HEK293 (cell line): Measurements from ENCODE around the gene MKRN1.

Experiments
- BCL11B ChIP-seq: fragments of 450-650 bp; formaldehyde crosslinking; IDR thresholded peaks from 2 replicates; pipeline ENCODE4 v1.5.1; 2016; ENCODE audit warnings: low read depth, missing biosample characterization, missing genetic modification characterization
- BCL6B ChIP-seq: fragments of 450-650 bp; formaldehyde crosslinking; IDR thresholded peaks from 2 replicates; pipeline ENCODE4 v1.5.1; 2017; ENCODE audit warnings: missing biosample characterization, missing genetic modification characterization
- HOXD13 ChIP-seq: sonication (generic); formaldehyde crosslinking; IDR thresholded peaks from 2 replicates; pipeline ENCODE4 v1.8.0; 2022; ENCODE audit warnings: missing genetic modification reagents, borderline replicate concordance
- KLF7 ChIP-seq: fragments of 450-650 bp; formaldehyde crosslinking; IDR thresholded peaks from 2 replicates; pipeline ENCODE4 v1.5.1; 2016; ENCODE audit warnings: missing biosample characterization, missing genetic modification characterization, borderline replicate concordance
- OSR2 ChIP-seq: fragments of 450-650 bp; formaldehyde crosslinking; IDR thresholded peaks from 2 replicates; pipeline ENCODE4 v1.5.1; 2016; ENCODE audit warnings: missing biosample characterization, missing genetic modification characterization
- PATZ1 ChIP-seq: fragments of 450-650 bp; formaldehyde crosslinking; IDR thresholded peaks from 2 replicates; pipeline ENCODE4 v1.5.1; 2016; ENCODE audit warnings: missing biosample characterization, missing genetic modification characterization
- PRDM2 ChIP-seq: fragments of 450-650 bp; formaldehyde crosslinking; IDR thresholded peaks from 2 replicates; pipeline ENCODE4 v1.5.1; 2016; ENCODE audit warnings: missing biosample characterization, missing genetic modification characterization, borderline replicate concordance
- SCRT2 ChIP-seq: fragments of 450-650 bp; formaldehyde crosslinking; IDR thresholded peaks from 2 replicates; pipeline ENCODE4 v1.5.1; 2016; ENCODE audit warnings: missing biosample characterization, missing genetic modification characterization
- TCF7L2 ChIP-seq: IDR thresholded peaks from 2 replicates; pipeline ENCODE4 v1.6.1; 2011; ENCODE audit warnings: low read depth, mild to moderate bottlenecking, inconsistent platforms, low read length, moderate library complexity, borderline replicate concordance
- WT1 ChIP-seq: fragments of 450-650 bp; formaldehyde crosslinking; IDR thresholded peaks from 2 replicates; pipeline ENCODE4 v1.5.1; 2016; ENCODE audit warnings: missing biosample characterization, missing genetic modification characterization
- YY1 ChIP-seq: fragments of 450-650 bp; formaldehyde crosslinking; IDR thresholded peaks from 2 replicates; pipeline ENCODE4 v1.5.1; 2018; ENCODE audit warnings: missing biosample characterization, missing genetic modification characterization
- ZBTB20 ChIP-seq: fragments of 450-650 bp; formaldehyde crosslinking; IDR thresholded peaks from 2 replicates; pipeline ENCODE4 v1.5.1; 2016; ENCODE audit warnings: missing biosample characterization, missing genetic modification characterization
- ZBTB8A ChIP-seq: fragments of 450-650 bp; formaldehyde crosslinking; IDR thresholded peaks from 2 replicates; pipeline ENCODE4 v1.5.1; 2016; ENCODE audit warnings: missing biosample characterization, missing genetic modification characterization
- ZFHX2 ChIP-seq: fragments of 450-650 bp; formaldehyde crosslinking; conservative IDR thresholded peaks from 2 replicates; pipeline ENCODE4 v1.5.1; 2016; ENCODE audit warnings: missing biosample characterization, missing genetic modification characterization
- ZNF121 ChIP-seq: fragments of 450-650 bp; formaldehyde crosslinking; IDR thresholded peaks from 2 replicates; pipeline ENCODE4 v1.5.1; 2016; ENCODE audit warnings: missing biosample characterization, missing genetic modification characterization
- ZNF174 ChIP-seq: fragments of 450-650 bp; formaldehyde crosslinking; IDR thresholded peaks from 2 replicates; pipeline ENCODE4 v1.5.0; 2017; ENCODE audit warnings: missing biosample characterization, mild to moderate bottlenecking, missing genetic modification characterization
- ZNF221 ChIP-seq: fragments of 450-650 bp; formaldehyde crosslinking; IDR thresholded peaks from 2 replicates; pipeline ENCODE4 v1.5.1; 2017; ENCODE audit warnings: missing biosample characterization, missing genetic modification characterization, borderline replicate concordance
- ZNF248 ChIP-seq: fragments of 450-650 bp; formaldehyde crosslinking; IDR thresholded peaks from 2 replicates; pipeline ENCODE4 v1.5.1; 2017; ENCODE audit warnings: missing biosample characterization, missing genetic modification characterization
- ZNF302 ChIP-seq: fragments of 450-650 bp; formaldehyde crosslinking; IDR thresholded peaks from 2 replicates; pipeline ENCODE4 v1.5.1; 2016; ENCODE audit warnings: missing biosample characterization, missing genetic modification characterization, low read depth
- ZNF449 ChIP-seq: fragments of 450-650 bp; formaldehyde crosslinking; IDR thresholded peaks from 2 replicates; pipeline ENCODE4 v1.5.1; 2017; ENCODE audit warnings: missing biosample characterization, mild to moderate bottlenecking, missing genetic modification characterization, moderate library complexity
- ZNF549 ChIP-seq: fragments of 450-650 bp; IDR thresholded peaks from 2 replicates; pipeline ENCODE4 v1.5.1; 2018; ENCODE audit warnings: missing biosample characterization, missing genetic modification characterization, mild to moderate bottlenecking, inconsistent platforms, moderate library complexity
- ZNF558 ChIP-seq: fragments of 450-650 bp; formaldehyde crosslinking; IDR thresholded peaks from 2 replicates; pipeline ENCODE4 v1.5.1; 2016; ENCODE audit warnings: missing biosample characterization, missing genetic modification characterization
- ZNF610 ChIP-seq: fragments of 450-650 bp; formaldehyde crosslinking; IDR thresholded peaks from 2 replicates; pipeline ENCODE4 v1.5.1; 2016; ENCODE audit warnings: missing biosample characterization, missing genetic modification characterization, borderline replicate concordance
- ZNF645 ChIP-seq: fragments of 450-650 bp; formaldehyde crosslinking; IDR thresholded peaks from 2 replicates; pipeline ENCODE4; 2016; ENCODE audit warnings: missing biosample characterization, missing genetic modification characterization
- ZNF704 ChIP-seq: fragments of 450-650 bp; formaldehyde crosslinking; IDR thresholded peaks from 2 replicates; pipeline ENCODE4 v1.5.1; 2016; ENCODE audit warnings: missing biosample characterization, missing genetic modification characterization
- ZNF768 ChIP-seq: fragments of 450-650 bp; formaldehyde crosslinking; IDR thresholded peaks from 2 replicates; pipeline ENCODE4 v1.5.1; 2018; ENCODE audit warnings: missing biosample characterization, mild to moderate bottlenecking, missing genetic modification characterization
- ZNF776 ChIP-seq: fragments of 450-650 bp; formaldehyde crosslinking; IDR thresholded peaks from 2 replicates; pipeline ENCODE4 v1.5.0; 2017; ENCODE audit warnings: missing biosample characterization, missing genetic modification characterization, borderline replicate concordance
- ZNF843 ChIP-seq: fragments of 450-650 bp; formaldehyde crosslinking; IDR thresholded peaks from 2 replicates; pipeline ENCODE4 v1.5.1; 2016; ENCODE audit warnings: missing biosample characterization, missing genetic modification characterization

The MKRN1 gene

GRCh38 chr7:140403878-140404564, 75.3 kb downstream of the MKRN1 start, which contains the start of gene RAB19 (continued):
- TF ChIP-seq BCL6B (tag by site-specific recombination) = no peak
- TF ChIP-seq ZNF768 (tag by site-specific recombination) = no peak
- TF ChIP-seq BCL11B (tag by site-specific recombination) = no peak
- TF ChIP-seq ZBTB8A (tag by site-specific recombination) = no peak
- no peak for TF ChIP-seq ZNF704 (tag by site-specific recombination)
- no peak for TF ChIP-seq ZNF174
- no peak for TF ChIP-seq ZFHX2 (tag by site-specific recombination)
- peak; percentile 47; the same call in 1 of the 2 replicates for TF ChIP-seq PATZ1 (tag by site-specific recombination)
- no peak for TF ChIP-seq YY1
- TF ChIP-seq HOXD13 = no peak
- no peak for TF ChIP-seq ZNF776
- no peak for TF ChIP-seq ZNF248 (tag by site-specific recombination)
- no peak for TF ChIP-seq KLF7 (tag by site-specific recombination)
- no peak for TF ChIP-seq ZNF645 (tag by site-specific recombination)
- TF ChIP-seq ZNF549 = no peak
- no peak for TF ChIP-seq PRDM2 (tag by site-specific recombination)
- TF ChIP-seq ZNF558 (tag by site-specific recombination) = no peak
- no peak for TF ChIP-seq ZNF121 (tag by site-specific recombination)
- no peak for TF ChIP-seq WT1 (tag by site-specific recombination)
- TF ChIP-seq OSR2 (tag by site-specific recombination) = no peak
- no peak for TF ChIP-seq TCF7L2
- no peak for TF ChIP-seq ZNF449 (tag by site-specific recombination)
- peak; percentile 96 for TF ChIP-seq SCRT2 (tag by site-specific recombination)
- TF ChIP-seq ZNF221 (tag by site-specific recombination) = no peak
- peak; percentile 37; the same call in 1 of the 2 replicates for TF ChIP-seq ZBTB20 (tag by site-specific recombination)
- TF ChIP-seq ZNF302 = no peak
- TF ChIP-seq ZNF843 (tag by site-specific recombination) = no peak
- no peak for TF ChIP-seq ZNF610 (tag by site-specific recombination)
